Fibroblast of peridontal ligament (primary cell): ENCODE data around the gene HAAO.

ENCODE experiments used
- DNase-seq: peaks from one replicate; pipeline ENCODE4 v3.0.0-alpha.2; 2010; ENCODE audit errors: extremely low read depth

HAAO gene

DNA sequence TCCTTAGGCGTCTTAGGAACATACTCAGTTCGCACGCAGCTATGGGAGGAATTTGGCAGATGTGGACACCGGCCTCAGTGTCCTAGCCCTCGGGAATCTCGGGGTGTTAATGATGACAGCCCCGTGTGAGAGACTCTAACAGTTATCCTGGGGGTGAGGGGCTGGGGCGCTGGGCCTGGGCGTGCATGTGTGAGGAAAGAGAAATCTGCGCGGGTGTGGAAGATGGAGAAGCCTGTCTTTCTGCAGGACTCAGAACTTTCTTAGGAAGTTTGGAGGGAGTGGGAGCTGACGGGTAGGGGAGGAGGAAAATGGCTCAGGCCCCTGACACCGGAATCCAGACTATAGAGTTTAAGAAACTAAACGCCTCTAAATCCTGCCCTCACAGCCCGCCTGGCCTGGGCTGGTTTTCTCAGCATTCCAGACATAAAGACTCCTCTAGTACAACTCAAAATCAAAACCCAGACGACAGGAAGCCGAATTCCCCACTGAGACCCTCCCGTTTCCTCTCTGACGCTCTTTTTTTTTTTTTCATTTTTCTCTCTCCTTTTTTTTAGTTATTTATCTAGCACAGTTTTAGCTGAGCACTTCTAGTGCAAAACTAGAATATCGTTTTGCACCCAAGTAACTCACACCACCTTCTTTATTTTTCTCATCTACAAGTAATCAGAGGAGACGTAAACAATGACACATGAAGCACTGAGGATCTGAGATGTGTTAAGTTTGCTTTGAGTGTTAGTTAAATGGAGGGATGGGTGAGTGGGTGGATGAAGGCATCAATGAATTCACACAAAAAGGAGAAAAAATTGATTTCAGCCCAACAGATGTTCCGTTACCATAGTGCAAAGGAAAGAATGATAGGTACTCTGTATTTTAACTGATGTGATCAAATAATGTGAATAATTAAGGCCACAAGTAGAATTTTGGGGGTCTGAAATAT lies 1.2 kb upstream of the HAAO start:
- DNase-seq: no peak

DNA sequence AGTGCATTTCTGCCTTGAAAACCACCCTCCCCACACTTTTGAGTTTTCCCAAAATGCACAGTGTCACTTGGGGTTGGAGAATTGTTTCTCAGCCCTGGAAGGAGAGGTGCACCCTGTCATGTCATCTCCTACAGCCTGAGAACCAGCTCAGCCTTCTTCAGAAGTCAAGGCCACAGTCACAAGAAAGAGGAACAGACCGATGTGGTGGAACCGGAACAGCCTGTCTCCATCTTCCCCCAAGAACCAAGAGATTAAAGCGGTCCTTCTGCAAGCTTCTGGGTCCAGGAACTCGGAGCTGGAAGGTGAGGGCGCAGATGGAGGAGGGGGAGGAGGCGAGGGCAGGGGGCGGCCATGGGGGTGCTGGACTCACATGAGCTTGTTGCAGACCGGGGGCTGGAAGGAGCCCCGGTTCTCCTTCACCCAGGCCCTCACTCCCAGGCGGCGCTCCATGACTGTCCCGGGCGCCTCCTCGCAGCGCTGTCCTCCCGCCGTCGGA lies 248 bp downstream of the HAAO start:
- DNase-seq: no peak

DNA sequence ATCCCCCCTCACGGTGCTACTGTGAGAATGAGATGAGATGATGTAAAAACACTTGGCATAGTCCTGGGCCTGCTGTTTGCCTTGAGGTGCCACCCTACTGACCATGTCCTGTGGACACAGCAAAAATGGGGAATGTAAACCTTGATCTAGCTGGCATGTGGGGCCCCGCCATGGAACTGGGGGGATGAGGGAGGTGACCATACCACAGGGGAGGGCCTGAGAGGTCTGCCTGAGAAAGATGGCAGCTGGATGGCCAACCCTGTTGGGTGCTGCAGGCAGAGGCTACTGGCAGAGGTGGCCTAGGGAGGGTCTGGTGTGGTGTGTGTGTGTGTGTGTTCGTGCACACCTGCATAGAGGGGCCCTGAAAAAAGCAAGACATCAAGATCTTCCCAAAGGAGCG lies 777 bp downstream of the HAAO start:
- DNase-seq: no peak

DNA sequence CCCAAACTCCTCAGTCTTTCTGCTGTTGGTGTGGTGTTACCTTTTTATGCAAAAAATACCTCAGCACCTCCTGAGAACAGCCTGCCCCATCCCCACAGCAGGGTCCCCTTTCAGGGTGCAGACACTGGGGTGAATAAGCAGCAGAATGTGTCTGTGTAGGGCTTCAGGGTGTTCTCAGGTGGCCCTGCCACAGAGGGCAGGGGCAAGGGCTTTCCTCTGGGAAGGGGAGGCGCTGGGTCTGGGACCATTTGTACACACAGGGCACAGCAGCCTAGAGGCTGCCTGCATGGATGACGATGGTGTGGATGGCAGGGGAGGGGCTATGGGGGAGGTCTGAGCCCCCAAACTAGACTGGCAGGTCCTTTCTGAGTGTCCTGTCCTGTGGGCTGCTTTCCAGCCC lies 2.6 kb downstream of the HAAO start:
- no peak for DNase-seq

DNA sequence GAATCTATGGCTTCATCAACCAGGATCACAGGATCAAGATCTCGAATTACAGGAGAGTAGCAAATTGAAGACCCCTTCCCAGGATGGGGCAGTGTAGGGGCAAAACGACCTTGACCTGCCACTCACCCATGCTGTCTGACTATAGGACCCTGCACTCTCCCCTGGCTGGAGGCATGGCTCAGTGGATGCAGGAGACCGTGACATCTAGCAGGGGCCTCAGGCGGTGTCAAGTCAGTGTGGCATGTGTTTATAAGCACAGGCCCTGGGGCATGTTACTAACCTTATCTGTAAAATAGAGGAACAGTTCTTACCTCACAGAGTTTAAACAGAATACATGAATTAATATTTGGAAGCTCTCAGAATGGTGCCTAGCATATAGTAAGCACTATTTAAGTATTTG lies 3.5 kb downstream of the HAAO start:
- no peak for DNase-seq

DNA sequence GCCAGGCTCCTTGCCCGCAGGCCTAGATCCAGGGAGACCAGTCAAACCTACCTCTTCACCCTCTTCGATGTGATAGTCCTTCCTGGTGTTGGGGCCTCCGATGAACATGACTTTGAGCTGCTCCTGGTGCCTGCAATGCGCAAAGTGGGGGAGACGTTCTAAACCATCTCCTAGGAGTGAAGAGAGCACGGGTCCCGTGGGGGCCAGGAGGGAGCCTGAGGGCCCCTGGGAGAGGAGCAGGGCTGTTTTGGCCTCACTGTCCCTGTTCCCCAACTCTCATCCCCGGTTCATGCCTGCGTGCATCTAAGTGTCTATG lies 3.9 kb downstream of the HAAO start:
- no peak for DNase-seq

DNA sequence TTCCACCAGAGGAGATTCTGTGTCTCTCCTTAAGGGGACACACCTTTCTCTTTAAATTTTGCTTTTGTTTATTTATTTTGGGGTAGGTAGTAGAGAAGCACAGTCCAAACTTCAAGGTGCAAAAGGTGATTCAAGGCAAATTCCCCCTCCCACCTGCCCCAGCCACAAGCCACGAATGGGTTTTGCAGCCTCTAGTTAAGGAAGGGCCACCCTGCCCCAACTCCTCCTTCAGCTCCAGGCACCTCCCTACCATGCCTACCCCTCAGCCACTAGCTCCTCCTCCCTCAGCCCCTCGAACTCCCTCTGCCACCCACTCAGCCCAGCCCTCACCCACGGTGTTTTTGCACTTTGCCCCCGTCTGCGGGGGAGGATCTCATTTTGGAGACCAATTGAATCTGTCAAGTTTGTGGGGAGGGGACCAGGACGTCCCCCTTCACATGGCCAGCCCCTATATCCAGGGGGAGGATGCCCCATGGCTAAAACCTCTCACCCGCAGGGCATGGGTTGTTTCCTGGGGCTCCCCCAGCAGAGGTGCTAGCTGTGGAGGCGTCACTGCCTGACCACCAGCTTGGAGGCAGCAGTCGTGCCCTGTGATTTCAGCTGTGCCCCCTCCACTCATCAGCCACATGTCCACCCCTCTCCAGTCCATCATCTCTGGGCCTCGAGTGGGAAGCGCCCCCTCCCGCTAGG lies 4.5 kb downstream of the HAAO start:
- DNase-seq: no peak

DNA sequence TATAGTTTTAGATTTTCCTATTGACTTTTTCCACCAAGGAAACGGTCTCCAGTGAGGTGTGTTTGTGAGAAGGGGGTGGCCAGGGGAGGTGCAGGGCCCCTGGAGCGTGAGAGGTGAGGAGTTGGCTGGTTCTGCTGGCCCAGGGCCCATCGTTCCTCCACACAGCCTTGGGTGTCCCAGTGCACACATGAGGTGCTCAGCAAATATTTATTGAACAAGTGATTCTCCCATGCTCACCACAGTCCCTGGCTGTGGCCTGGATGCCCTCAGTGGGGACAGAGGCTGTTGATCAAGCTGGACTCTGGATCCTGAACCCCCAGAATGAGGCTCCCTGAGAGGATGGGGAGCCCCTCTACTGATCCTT lies 5.0 kb downstream of the HAAO start:
- DNase-seq: no peak

DNA sequence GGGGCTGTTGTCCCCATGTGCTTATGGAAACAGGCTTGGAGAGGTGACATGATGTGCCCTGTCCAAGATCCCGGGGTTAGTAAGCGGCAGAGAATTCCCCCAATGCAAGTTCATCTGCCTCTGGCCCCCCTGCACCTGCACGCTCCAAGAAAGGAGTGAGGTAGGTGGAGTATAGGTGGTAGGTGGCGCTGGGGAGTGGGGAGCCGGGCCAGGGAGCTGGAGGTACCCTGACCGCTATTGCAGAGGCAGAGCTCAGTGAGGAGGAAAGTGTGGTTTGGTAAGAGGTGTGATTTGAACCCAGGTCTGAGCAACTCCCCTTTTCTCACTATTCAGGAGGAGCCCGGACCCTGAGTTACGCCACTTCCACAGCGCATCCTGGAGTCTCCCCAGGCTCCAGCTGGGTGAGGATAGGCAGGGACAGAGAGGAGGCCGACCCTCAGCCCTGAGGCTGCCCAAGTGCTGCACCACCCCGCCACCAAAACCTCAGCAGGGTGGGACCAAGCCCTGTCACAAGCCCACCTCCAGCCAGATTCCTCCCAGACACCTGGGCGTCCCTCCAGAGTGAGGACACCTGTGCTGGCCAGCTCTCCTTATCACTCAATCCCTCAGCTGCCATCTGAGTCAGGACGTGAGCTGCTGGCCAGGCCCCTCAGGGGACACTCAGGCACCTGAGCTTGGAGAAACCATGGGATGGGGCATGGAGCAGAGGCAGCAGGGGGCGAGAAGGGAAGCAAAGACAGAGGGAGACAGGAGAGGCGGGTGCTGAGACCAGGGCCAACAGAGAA lies 5.6 kb downstream of the HAAO start:
- DNase-seq: no peak

DNA sequence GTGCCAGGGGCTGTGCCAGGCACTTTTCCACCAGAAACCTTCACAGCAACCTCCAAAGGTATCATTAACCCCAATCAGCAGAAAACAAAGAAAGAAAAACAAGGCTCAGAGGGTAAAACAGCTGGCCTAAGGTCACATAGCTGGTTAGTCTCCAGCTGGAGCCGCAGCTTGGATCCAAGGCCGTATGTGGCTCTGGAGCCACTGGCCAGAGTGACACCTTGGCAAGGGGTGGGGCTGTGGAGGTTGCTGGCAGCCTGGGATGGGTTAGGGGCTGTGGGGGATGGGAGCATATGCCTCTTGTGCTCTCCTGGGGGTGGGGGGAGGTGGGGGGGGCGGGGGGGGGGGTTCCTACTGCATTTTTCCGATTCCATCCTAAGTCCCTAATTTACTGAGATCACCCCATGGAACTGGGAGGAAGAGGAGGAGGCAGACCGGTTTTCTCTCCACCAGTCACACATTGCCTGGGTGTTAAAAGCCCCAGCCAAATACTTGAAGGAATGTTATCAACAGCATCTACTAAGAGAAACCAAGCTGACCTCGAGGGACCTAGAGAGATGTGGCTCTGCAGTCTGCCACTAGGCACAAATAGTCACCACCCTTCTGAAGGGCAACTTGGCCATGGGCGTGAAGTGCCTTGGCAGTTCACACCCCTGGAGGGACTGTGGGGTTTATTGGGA lies 8.0 kb downstream of the HAAO start:
- no peak for DNase-seq

DNA sequence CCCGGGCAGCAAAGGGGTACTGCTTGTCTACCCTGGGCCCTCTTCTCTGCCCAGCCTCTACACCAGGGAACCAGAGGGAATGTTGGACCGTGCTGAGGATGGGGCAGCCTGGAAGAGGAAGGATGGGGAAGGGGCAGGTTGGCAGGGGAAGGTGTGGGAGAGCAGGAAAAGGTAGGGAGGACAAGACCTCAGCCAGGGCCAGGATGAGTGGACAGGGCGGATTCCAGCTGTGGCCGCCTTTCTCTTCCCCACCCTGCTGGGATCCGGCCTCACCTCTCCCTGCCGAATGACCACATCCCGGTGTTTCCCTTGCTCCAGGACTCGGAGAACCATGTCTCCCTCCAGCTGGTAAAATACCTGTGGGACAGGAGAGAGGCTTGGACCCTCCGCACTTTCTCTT lies 8.9 kb downstream of the HAAO start:
- DNase-seq: no peak

DNA sequence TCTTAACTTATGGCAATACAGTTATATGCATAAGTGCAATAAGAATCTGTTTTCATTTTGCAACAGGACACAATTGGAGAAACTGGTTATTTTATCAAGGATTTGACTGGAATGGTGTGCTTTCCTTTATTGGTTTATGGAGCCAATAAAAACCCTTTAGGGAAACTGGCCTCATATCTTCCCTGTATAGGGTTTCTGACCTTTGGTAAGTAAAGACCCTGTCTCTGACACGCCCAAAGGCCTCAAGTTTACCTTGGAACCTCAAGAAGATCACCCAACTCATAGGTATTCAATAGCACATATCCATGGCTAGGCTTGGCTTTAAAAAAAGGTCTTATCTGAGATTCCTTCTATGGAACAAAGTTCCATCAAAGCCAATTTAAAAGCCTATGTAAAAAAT lies 11.2 kb downstream of the HAAO start:
- no peak for DNase-seq

DNA sequence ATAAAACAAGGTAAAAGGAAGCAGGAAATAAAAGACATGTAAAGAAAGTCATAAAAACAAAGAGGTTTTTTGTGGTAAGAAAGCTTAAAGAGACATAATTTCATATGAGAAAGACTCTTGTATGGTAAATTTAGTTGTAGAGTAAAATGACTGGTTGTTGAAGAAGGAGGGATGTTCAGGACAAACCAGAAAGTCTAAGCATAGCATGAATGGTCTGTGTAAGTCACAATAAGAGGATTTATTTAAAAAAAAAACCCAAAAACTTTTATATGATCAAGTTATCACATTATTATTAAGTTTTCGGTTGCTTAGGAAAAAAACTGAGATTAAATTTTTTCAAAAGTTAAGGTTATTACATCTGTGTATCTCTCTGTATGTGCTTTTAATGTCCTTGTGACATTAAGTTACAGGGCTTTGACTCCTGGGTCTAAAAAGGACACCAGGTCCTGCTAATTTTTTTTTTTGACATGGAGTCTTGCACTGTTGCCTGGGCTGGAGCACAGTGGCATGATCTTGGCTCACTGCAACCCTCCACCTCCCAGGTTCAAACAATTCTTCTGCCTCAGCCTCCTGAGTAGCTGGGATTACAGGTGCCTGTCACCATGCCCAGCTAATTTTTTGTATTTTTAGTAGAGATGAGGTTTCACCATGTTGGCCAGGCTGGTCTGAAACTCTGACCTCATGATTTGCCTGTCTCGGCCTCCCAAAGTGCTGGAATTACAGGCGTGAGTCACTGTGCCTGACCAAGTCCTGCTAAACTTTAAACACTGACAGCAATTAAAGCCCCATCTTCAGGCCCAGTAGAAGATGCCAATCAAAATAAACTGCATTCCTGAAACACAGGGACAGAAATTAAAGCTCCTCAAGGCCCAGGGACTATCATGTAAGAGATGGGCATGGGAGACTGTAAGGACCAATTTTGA lies 14.2 kb downstream of the HAAO start:
- DNase-seq: peak; percentile 85

DNA sequence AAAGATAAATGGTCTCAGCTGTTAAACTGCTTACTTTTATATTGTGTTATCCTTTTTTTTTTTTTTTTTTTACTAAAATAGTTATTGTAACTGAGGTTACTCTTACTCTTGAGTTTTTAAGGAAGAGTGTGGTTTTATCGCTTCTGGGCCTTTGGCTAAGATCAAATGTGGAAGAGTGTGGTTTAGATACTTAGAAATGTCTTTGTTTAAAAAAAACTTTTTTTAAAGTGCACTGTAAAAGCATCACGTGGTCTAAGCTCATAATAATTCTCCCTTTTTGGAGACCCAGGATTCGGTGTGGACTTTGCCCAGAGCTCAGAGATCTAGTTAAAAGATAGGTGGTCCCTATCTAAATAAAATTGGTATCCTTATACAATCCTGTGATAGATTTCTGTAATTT lies 16.6 kb downstream of the HAAO start:
- DNase-seq: peak; percentile 10

DNA sequence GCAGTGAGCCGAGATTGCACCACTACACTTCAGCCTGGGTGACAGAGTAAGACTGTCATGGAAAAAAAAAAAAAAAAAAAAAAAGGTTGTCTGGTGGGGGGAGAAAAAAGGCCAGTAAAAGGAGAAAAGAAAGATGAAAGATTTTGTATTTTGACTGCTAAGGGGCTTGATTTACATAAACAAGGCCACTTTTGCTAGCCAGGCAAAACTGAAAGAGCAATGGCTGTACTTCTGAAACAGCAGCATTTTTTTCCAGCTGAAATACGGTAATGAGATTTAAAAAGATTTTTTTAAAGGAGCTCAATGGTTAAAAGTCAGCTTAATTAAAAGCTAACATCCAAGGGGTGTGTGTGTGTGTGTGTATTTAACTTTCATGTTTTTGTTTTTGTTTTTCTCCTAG lies 17.2 kb downstream of the HAAO start:
- peak; percentile 19 for DNase-seq

DNA sequence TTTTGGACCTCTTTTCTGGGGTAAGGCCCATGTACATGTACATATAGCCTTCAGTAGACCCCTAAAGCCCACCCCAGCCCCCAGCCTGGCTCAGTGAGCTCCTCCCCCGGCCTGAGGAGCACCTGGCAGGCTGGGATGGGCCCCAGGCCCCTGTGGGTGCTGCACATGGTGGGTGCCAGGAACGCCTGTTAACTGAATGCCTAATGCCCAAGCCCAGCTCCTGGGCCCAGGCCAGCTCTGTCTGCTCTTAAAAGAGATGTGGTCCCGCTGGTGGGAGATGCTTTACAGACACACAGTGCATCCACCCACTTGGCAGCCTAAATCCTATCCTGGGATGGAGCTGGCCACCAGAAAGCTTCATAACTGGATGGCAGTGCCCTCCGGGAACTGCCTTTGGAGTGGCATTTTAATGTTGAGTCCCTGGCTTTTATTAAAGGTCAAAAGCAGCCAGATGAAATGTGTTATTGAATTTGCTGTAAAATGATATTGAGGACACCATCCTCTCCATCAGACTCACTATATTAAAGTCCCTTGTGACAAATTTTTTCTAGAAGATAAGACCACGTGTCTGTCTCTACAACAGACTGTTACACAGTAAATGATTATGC lies 20.7 kb downstream of the HAAO start:
- no peak for DNase-seq

DNA sequence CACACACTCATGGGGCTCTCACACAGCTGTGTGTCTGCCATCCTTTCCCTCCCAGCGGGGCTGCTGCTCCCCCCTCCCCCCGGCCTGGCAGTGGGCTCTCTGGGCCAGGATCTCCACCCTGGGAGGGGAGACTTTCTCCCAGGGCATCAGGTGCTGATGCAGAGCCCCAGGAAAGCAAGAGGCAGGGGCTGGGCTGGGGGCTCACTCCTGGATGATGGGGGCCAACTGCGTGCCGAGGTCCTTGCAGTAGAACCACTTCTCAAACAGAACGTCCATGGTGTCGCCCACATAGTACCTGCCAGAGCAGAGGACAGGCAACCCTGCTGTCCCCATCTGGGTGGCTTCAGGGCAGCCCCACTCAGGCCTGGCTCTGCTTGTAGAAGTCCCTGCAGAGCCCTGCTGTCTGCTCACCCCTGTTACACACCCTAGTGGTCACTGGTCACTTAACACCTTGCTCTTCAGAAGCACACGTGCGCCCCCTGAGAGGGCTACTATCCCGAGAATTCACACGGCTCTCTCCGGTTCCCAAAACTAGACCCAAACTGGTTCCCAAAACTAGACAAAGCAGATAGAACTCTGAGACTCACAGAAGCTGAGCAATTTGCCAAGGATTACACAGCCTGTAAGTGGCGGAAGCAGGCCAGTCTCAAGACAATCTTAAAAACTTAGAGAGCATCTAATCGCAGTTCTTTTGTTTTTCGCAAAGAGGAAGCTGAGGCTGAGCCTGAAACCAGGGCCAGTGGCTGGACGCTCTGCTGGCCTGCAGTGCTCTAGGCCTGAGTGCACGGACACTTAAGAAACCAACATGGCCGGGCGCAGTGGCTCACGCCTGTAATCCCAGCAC lies 21.9 kb downstream of the HAAO start:
- DNase-seq: peak; percentile 35

DNA sequence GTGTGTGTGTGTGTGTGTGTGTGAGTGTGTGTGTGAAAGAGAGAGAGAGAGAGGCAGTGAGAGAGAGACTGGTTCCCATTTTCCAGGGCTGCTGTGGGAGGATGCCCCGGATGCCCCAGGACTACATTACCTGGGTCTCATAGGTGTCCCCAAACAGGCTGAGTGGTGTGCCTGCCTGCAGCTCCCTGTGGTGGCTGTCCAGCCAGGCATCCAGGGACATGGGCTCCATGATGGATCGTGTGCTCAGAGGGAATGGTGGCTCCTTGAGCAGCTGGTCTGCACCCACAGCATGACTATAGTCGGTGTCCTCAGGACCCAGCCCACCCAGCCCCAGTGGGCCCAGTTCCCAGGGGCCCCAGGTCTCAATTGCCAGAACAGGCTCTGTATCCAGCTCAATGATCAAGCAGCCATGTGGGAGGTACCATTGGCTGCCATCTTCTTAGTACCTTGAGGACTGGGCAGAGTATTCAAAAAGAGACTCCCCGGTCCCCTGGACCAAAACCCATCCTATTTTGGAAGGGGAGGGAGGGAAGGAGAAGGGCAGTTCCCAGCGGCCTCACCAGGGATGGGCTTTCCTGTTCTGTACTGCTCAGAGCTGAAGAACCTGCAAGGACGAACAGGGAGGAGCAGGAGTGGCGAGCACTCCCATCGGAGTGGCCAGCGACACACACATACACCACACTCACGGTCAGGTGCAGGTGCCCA lies 22.6 kb downstream of the HAAO start:
- DNase-seq: no peak

DNA sequence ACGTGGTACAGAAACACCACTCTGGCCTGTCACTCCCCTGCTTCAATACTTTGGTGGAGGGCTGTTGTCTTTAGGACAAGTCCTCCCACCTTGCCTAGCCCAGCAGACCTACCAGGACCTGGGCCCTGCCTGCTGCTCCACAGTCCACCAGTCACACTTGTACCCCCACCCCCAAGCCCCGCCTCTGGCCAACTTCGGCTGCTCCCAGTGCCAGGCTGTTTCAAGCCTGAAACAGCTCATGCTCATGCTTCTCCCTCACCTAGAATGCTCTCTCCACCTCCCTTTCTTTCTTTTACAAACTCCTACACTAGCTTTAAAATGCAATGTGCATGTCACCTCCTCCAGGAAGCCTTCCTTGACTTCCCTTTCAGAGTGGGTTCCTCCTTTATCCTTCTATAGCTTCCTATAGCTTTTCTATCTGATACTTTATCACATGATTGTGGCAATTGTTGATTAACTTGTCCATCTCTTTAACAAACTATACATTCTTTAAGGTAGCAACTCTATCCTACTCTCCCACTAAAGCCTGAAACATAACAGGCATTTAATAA lies 23.6 kb downstream of the HAAO start:
- DNase-seq: no peak
